Measurements from ENCODE around the gene GPHA2. TPM values are rescaled to one million over a fixed set of nuclear protein-coding genes. Genes with fewer than 3 reads are reported as not detected.

GPHA2 gene
- total and polyA plus RNA-seq, 9 donors = 0.45 to 1.6 (median 0.72) TPM; not detected in 2

GRCh38 chr11:64891880-64892279, 43.8 kb downstream of the GPHA2 start:
- no peak overlapping the region for H3K4me3 ChIP-seq
- intact Hi-C loops (cut with DNase I) = loop anchor here in 1 of 4 donors (2.0 kb wide), 1 partner anchor 45 kb away; no protein-coding TSS in a partner anchor
- H3K27me3 ChIP-seq = no peaks in the 10 kb centered on the region
- TF ChIP-seq POLR2A (IDR thresholded peaks at IDR 0.05) (no peak), EP300 (IDR thresholded peaks at IDR 0.05) (no peak), CTCF (IDR thresholded peaks at IDR 0.05) (no peak)
- no peaks in the 10 kb centered on the region for H3K36me3 ChIP-seq
- WGBS, 3 donors = 73 to 79% (median 77%) methylated on average over 5 of the region's 5 CpGs
- H3K27ac ChIP-seq = no peak overlapping the region
- no peaks in the 10 kb centered on the region for H3K9me3 ChIP-seq
- DNase-seq = no peak
- H3K4me1 ChIP-seq (ENCODE audit: insufficient read depth) = peaks cover 1% of the 10 kb centered on the region

- TF ChIP-seq POLR2A (IDR thresholded peaks at IDR 0.05) (no peak), EP300 (IDR thresholded peaks at IDR 0.05) (no peak), CTCF (IDR thresholded peaks at IDR 0.05) (no peak)
- Histone ChIP-seq H3K27ac (no peak overlapping the region), H3K9me3 (no peaks in the 10 kb centered on the region), H3K4me1 (ENCODE audit: insufficient read depth) (peaks cover 1% of the 10 kb centered on the region), H3K36me3 (no peaks in the 10 kb centered on the region), H3K27me3 (no peaks in the 10 kb centered on the region), H3K4me3 (peak overlapping the region; percentile 20)
- WGBS, 3 donors = 83 to 85% (median 85%) methylated on average over 25 of the region's 25 CpGs
- no peak for DNase-seq
- intact Hi-C loops (cut with DNase I) = no loop called here
Observed at GRCh38 chr11:64891215-64891848, 44.4 kb downstream of the GPHA2 start.

GRCh38 chr11:64890522-64890939, 45.2 kb downstream of the GPHA2 start:
- Histone ChIP-seq H3K4me3 (peak overlapping the region; percentile 20), H3K4me1 (ENCODE audit: insufficient read depth) (peaks cover 1% of the 10 kb centered on the region), H3K27me3 (no peaks in the 10 kb centered on the region), H3K36me3 (no peaks in the 10 kb centered on the region), H3K9me3 (no peaks in the 10 kb centered on the region), H3K27ac (no peak overlapping the region)
- no peak for TF ChIP-seq POLR2A (IDR thresholded peaks at IDR 0.05)
- no peak for TF ChIP-seq EP300 (IDR thresholded peaks at IDR 0.05)
- no peak for TF ChIP-seq CTCF (IDR thresholded peaks at IDR 0.05)
- no peak for DNase-seq
- WGBS, 3 donors = 80 to 87% (median 85%) methylated on average over 7 of the region's 7 CpGs
- intact Hi-C loops (cut with DNase I) = no loop called here

- H3K27me3 ChIP-seq = no peaks in the 10 kb centered on the region
- WGBS, 3 donors = 27 to 59% (median 44%) methylated on average over 6 to 9 of the region's 9 CpGs
- H3K36me3 ChIP-seq = no peaks in the 10 kb centered on the region
- H3K27ac ChIP-seq = no peak overlapping the region
- no peak for DNase-seq
- H3K4me3 ChIP-seq = no peak overlapping the region
- no peak for TF ChIP-seq CTCF (IDR thresholded peaks at IDR 0.05)
- no peak for TF ChIP-seq POLR2A (IDR thresholded peaks at IDR 0.05)
- no peak for TF ChIP-seq EP300 (IDR thresholded peaks at IDR 0.05)
- H3K9me3 ChIP-seq = no peaks in the 10 kb centered on the region
- intact Hi-C loops (cut with DNase I) = loop anchor here in 2 of 4 donors (2.0 to 5.0 kb wide), 2 partner anchors 42 to 44 kb away; partner anchors contain the start of gene CDC42BPG (in 1 of the 2)
- peaks cover 1% of the 10 kb centered on the region for H3K4me1 ChIP-seq (ENCODE audit: insufficient read depth)
Observed at GRCh38 chr11:64888729-64889511, 46.8 kb downstream of the GPHA2 start.

All from ovary (tissue), 9 donors.